ENCODE results near the gene PDE8A. TPM values are rescaled to one million over a fixed set of nuclear protein-coding genes. Genes with fewer than 3 reads are reported as not detected.

The PDE8A gene
- total RNA-seq, 1 experiment from 2014 or later = 32.0 TPM

GRCh38 chr15:85009435-85009834 lies 27.8 kb downstream of the PDE8A start:
- TF ChIP-seq CTCF (IDR thresholded peaks at IDR 0.05; ENCODE audit: insufficient read depth in 1 of 2, low read depth in 1 of 2, low read length in 1 of 2, severe bottlenecking in 1 of 2, unreplicated experiment in 1 of 2) = no peak
- no TSS peak for BruUV-seq (replicated peaks)
- no peaks in the 10 kb centered on the region for H3K27me3 Mint-ChIP-seq (ENCODE audit: insufficient read depth, unreplicated experiment)
- ChIA-PET CTCF (interaction anchor here (1.9 kb wide), 1 partner anchor 55 kb away, joined by 28 read pairs; no protein-coding TSS in a partner anchor), POLR2A (no interaction called here)
- H3K36me3 Mint-ChIP-seq (ENCODE audit: insufficient read depth, unreplicated experiment) = no peaks in the 10 kb centered on the region
- no peak for DNase-seq
- Histone ChIP-seq H3K4me3 (ENCODE audit: low read depth, low read length) (no peak overlapping the region), H3K4me1 (peaks cover 11% of the 10 kb centered on the region; the same call in 1 of the 2 replicates), H3K9me3 (no peaks in the 10 kb centered on the region), H3K36me3 (ENCODE audit: control insufficient read depth, insufficient read depth, low read length) (no peaks in the 10 kb centered on the region), H3K27me3 (replicated peaks; ENCODE audit: control insufficient read depth, insufficient read depth, low read length) (no peaks in the 10 kb centered on the region)
- no peak overlapping the region for H3K27ac Mint-ChIP-seq (ENCODE audit: unreplicated experiment)
- intact Hi-C loops (cut with micrococcal nuclease; ENCODE audit: unreplicated experiment) = no loop called here
- no peaks in the 10 kb centered on the region for H3K9me3 Mint-ChIP-seq (ENCODE audit: unreplicated experiment)
- no peak overlapping the region for H3K4me3 Mint-ChIP-seq (ENCODE audit: unreplicated experiment)
- peaks cover 21% of the 10 kb centered on the region for H3K4me1 Mint-ChIP-seq (ENCODE audit: low read depth, unreplicated experiment)

- Histone ChIP-seq H3K27me3 (replicated peaks; ENCODE audit: control insufficient read depth, insufficient read depth, low read length) (no peaks in the 10 kb centered on the region), H3K36me3 (ENCODE audit: control insufficient read depth, insufficient read depth, low read length) (no peaks in the 10 kb centered on the region), H3K4me3 (ENCODE audit: low read depth, low read length) (no peak overlapping the region), H3K4me1 (peaks cover 11% of the 10 kb centered on the region; the same call in 1 of the 2 replicates), H3K9me3 (no peaks in the 10 kb centered on the region)
- Mint-ChIP-seq H3K4me1 (ENCODE audit: low read depth, unreplicated experiment) (peaks cover 21% of the 10 kb centered on the region), H3K4me3 (ENCODE audit: unreplicated experiment) (no peak overlapping the region), H3K9me3 (ENCODE audit: unreplicated experiment) (no peaks in the 10 kb centered on the region), H3K27me3 (ENCODE audit: insufficient read depth, unreplicated experiment) (no peaks in the 10 kb centered on the region), H3K27ac (ENCODE audit: unreplicated experiment) (peak overlapping the region; percentile 10), H3K36me3 (ENCODE audit: insufficient read depth, unreplicated experiment) (no peaks in the 10 kb centered on the region)
- ChIA-PET CTCF (interaction anchor here (1.2 to 1.9 kb wide), 3 partner anchors 29 to 80 kb away, joined by 3 to 28 read pairs (median 7); partner anchors contain the start of gene PDE8A), POLR2A (no interaction called here)
- TF ChIP-seq CTCF (IDR thresholded peaks at IDR 0.05; ENCODE audit: insufficient read depth in 1 of 2, low read depth in 1 of 2, low read length in 1 of 2, severe bottlenecking in 1 of 2, unreplicated experiment in 1 of 2) = no peak
- intact Hi-C loops (cut with micrococcal nuclease; ENCODE audit: unreplicated experiment) = loop anchor here (1.0 kb wide), 4 partner anchors 28 to 422 kb away; no protein-coding TSS in a partner anchor
- BruUV-seq (replicated peaks) = no TSS peak
- DNase-seq = no peak
Observed at GRCh38 chr15:85010071-85010385, 28.4 kb downstream of the PDE8A start.

GRCh38 chr15:85010386-85011159 lies 28.9 kb downstream of the PDE8A start:
- no peaks in the 10 kb centered on the region for H3K27me3 Mint-ChIP-seq (ENCODE audit: insufficient read depth, unreplicated experiment)
- intact Hi-C loops (cut with micrococcal nuclease; ENCODE audit: unreplicated experiment) = loop anchor here (1.0 kb wide), 4 partner anchors 28 to 422 kb away; no protein-coding TSS in a partner anchor
- no peaks in the 10 kb centered on the region for H3K9me3 ChIP-seq
- no peaks in the 10 kb centered on the region for H3K36me3 ChIP-seq (ENCODE audit: control insufficient read depth, insufficient read depth, low read length)
- POLR2A ChIA-PET = no interaction called here
- H3K4me1 Mint-ChIP-seq (ENCODE audit: low read depth, unreplicated experiment) = peaks cover 21% of the 10 kb centered on the region
- no peaks in the 10 kb centered on the region for H3K36me3 Mint-ChIP-seq (ENCODE audit: insufficient read depth, unreplicated experiment)
- BruUV-seq (replicated peaks) = no TSS peak
- TF ChIP-seq CTCF (IDR thresholded peaks at IDR 0.05; ENCODE audit: insufficient read depth in 1 of 2, low read depth in 1 of 2, low read length in 1 of 2, severe bottlenecking in 1 of 2, unreplicated experiment in 1 of 2) = peak; percentile 57 to 62
- H3K27me3 ChIP-seq (replicated peaks; ENCODE audit: control insufficient read depth, insufficient read depth, low read length) = no peaks in the 10 kb centered on the region
- no peaks in the 10 kb centered on the region for H3K9me3 Mint-ChIP-seq (ENCODE audit: unreplicated experiment)
- no peak overlapping the region for H3K4me3 ChIP-seq (ENCODE audit: low read depth, low read length)
- CTCF ChIA-PET = interaction anchor here (0.7 to 1.9 kb wide), 4 partner anchors 30 to 828 kb away, joined by 3 to 28 read pairs (median 5); partner anchors contain the start of gene PDE8A
- DNase-seq = peak in 1 of 2 experiments; percentile 46
- no peak overlapping the region for H3K4me3 Mint-ChIP-seq (ENCODE audit: unreplicated experiment)
- peaks cover 11% of the 10 kb centered on the region; the same call in 1 of the 2 replicates for H3K4me1 ChIP-seq
- H3K27ac Mint-ChIP-seq (ENCODE audit: unreplicated experiment) = peak overlapping the region; percentile 10
